ENCODE measurements around the gene GCGR.

Gene GCGR

DNA sequence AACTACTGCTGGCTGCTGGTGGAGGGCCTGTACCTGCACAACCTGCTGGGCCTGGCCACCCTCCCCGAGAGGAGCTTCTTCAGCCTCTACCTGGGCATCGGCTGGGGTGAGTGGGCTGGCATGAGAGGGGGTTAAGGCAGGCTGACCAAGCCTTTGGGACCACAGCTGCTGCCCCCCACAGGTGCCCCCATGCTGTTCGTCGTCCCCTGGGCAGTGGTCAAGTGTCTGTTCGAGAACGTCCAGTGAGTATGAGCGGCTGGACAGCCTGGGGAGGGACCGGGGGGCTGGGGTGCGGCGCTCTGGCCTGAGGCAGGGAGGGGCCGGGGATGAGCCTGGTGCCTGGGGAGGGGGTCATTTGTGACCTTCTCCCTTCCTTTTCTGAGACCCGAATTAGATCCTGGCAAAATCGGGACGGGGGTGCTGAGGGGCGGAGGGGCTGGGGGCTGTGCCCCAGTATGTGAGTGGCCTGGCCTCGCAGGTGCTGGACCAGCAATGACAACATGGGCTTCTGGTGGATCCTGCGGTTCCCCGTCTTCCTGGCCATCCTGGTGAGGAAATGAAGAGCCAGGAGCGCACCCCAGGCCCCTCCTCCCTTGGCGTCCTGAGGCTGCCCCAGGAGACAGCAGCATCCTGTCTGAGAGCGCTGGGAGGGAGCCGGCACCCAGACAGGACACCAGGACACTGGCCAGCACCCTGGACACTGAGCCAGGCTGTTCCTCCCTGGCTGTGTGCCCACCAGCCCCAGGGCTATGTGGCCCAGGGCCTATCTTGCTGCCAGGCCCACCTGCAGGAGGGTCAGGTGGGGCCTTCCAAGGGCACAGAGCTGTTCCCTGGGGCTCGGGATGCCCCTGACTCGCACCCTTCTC lies 8.0 kb downstream of the GCGR start:
- DNase-seq (ENCODE audit: low read depth, low spot score), result no peak

DNA sequence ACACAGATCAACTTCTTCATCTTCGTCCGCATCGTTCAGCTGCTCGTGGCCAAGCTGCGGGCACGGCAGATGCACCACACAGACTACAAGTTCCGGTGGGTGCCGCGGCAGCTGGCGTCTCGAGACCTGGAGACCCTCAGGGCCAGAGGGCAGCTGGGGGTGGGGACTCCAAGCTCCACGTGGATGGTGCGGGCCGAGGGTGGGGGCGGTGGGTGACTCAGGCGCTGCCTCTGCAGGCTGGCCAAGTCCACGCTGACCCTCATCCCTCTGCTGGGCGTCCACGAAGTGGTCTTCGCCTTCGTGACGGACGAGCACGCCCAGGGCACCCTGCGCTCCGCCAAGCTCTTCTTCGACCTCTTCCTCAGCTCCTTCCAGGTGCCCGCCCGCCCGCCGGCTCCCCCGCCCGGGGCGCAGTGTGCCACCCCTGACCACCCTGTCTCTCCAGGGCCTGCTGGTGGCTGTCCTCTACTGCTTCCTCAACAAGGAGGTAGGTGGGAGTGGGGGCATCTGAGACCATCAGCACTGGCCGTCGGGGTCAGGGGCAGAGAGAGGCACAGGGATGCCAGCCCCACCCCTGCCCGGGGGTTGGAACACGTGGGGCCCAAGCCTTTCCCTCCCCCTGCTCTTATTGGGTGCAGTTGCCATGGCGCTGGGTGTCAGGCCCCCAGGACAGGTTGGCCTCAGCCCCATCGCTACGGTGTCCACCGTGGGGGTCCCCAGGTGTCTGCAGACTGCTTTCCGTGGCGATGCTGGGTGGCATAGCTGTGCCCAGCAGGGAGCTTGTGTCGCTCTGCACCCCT lies 8.8 kb downstream of the GCGR start:
- DNase-seq (ENCODE audit: low read depth, low spot score), result no peak

DNA sequence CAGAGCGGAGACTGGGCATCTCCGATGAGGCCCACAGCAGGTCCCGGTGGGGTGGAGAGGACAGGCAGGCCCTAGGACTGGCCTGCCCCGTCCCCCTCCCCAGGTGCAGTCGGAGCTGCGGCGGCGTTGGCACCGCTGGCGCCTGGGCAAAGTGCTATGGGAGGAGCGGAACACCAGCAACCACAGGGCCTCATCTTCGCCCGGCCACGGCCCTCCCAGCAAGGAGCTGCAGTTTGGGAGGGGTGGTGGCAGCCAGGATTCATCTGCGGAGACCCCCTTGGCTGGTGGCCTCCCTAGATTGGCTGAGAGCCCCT lies 9.4 kb downstream of the GCGR start:
- DNase-seq (ENCODE audit: low read depth, low spot score), result no peak

GRCh38 chr17:81813861-81814683 lies 10.1 kb downstream of the GCGR start:
- DNase-seq (ENCODE audit: low read depth, low spot score), result no peak

GRCh38 chr17:81814748-81815645 lies 11.0 kb downstream of the GCGR start:
- DNase-seq (ENCODE audit: low read depth, low spot score), result peak; percentile 23

DNA sequence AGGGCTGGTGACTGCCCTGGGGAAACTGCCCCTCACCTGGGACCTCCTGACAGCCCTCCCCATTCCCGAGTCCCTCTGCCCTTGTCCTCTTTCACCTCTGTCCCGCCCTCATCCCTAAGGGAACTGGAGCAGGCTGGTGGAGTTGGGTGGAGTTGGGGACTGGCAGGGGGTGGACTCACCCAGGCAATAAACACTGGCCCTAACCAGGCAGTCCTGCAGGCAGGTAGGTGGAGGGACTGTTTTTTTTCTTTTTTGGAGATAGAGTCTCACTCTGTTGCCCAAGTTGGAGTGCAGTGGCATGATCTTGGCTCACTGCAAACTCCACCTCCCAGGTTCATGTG lies 11.7 kb downstream of the GCGR start:
- no peak for DNase-seq (ENCODE audit: low read depth, low spot score)

- DNase-seq (ENCODE audit: low read depth, low spot score), result no peak
Measured at GRCh38 chr17:81817758-81818147, 13.8 kb downstream of the GCGR start.

GRCh38 chr17:81819708-81820107 lies 15.8 kb downstream of the GCGR start:
- DNase-seq (ENCODE audit: low read depth, low spot score), result no peak

GRCh38 chr17:81821147-81821546 lies 17.2 kb downstream of the GCGR start:
- DNase-seq (ENCODE audit: low read depth, low spot score), result no peak

DNA sequence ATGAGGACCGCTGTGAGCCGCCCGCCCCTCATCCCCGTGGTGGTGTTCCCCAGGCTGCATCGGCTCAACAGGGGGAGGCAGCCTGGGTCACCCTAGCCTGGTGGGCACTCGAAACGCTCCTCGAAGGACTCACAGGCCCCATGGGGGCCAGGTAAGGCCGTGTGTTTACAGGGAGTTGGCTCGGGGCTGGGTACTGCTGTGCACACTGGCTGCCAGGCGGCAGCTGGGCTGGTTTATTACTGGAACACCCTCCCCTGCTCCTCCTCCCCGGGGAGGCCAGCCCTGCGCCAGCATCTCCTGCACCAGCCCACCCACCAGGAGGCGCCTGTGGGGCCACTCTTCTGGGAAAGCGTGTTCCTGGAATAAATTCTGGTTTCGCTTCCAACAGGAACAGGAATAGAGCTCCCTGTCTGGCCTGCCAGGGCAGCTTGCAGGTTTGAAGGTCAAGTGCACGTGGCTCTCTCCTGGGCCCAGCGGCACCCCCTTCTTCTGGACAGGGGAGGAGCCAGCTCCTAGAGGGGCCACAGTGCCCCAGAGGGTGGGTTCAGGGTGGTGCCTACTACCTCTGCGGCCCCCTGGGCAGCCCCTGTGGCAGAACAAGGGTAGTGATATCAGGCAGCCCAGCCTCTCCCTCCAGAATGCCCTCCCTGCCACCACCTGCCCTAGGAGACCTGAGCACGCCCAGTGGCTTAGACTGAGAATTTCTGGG lies 17.8 kb downstream of the GCGR start:
- DNase-seq (ENCODE audit: low read depth, low spot score), result peak; percentile 79

DNA sequence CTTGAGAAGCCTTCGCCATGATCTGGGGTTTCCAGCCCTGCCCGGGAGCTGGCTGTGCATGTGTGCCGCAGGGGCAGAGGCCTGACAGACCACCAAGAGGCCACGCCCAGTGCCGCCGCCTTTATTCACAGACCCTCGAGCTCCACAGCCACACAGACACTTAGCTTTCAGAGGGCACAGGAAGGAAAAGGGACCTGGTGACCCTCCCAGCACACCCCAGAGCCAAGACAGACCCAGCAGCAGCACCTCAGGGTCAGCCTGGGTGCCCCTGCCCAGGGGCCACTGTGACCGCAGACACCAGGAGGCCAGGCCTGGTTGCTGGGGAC lies 18.3 kb downstream of the GCGR start:
- no peak for DNase-seq (ENCODE audit: low read depth, low spot score)

DNA sequence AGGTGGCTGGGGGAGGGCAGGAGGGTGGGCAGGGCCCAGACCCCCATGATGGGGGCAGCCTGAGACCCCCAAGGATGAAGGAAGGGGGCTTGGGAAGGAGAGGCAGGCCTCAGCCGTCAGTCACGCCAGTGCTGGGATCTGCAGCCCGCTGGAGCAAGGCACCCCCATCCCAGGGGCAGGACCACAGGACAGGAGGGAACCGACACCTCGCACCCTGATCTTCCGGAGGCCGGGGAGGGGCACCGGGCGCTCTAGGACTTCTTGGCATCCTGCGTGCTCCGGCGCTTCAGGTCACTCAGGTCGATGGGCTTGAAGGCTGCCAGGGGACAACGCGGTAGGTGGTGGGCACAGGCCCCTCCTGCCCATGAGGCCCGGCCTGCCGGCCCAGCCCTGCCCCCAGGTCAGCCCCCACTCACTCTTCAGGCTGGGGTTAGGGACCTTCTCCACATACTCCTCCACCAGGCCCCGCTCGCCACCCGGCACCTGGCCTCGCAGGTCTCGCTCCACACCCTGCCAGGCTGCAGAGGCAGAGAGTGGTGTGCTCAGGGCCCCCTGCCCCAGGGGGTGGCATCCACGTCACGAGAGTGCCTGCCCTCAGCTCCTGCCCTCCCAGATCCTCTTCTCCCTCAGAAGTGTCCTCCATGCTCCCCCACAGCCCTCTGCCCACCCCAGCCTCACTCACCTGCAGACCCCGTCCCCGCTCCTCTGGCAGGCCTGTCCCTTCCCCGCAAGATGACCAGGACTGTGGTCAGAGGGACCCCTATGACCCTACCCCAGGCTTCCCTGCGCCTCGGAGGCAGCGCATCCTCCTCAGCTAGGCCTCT lies 19.3 kb downstream of the GCGR start:
- no peak for DNase-seq (ENCODE audit: low read depth, low spot score)

GRCh38 chr17:81823820-81824550 lies 20.0 kb downstream of the GCGR start:
- DNase-seq (ENCODE audit: low read depth, low spot score), result no peak

GRCh38 chr17:81824595-81824994 lies 20.6 kb downstream of the GCGR start:
- no peak for DNase-seq (ENCODE audit: low read depth, low spot score)

DNA sequence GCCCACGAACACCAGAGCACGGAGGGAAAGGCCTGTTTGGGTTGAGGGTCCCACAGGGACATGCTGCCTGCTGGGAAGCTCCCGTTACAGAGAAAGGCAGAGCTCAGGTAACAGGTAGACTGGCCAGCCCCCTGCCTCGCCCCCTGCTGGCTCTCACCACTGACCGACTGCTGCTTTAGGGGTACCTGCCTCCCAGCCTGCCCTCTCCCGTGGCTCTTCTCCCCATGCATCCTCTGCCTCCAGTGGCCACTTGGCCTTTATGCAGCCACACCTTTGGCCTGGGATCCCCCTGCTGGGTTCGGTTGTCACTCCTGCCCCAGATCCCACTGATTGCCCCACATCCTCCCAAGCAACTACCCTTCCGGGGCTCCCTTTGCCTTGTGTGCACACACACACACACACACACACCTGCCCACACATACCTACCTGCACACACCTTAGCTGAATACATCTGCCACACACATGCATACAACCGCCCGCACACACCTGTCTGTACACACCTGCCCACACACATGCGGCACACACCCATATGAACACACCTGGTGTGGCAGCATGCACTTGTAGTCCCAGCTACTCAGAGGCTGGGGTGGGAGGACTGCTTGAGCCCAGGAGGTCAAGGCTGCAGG lies 22.0 kb downstream of the GCGR start:
- peak; percentile 35 for DNase-seq (ENCODE audit: low read depth, low spot score)

- no peak for DNase-seq (ENCODE audit: low read depth, low spot score)
Measured at GRCh38 chr17:81828656-81829055, 24.7 kb downstream of the GCGR start.

GRCh38 chr17:81829858-81830257 lies 25.9 kb downstream of the GCGR start:
- DNase-seq (ENCODE audit: low read depth, low spot score), result no peak

DNA sequence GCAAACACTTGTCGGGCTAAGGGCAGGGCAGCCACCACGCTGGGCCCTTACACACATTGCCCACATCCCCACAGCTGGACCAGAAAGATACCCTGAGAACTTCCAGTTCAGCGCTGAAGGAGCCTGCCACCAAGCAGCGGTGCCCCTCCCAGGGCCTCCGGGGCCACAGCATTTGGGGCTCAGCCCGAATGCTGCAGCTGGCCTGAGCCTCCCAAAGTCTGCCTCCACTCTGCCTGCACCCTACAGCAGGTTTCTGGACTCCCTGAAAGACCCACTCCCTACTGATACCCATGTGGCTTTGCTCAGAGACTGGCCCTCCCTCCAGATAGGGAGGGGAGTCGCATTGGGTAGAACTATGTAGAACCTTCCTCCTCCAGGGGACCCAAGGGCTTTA lies 27.6 kb downstream of the GCGR start:
- DNase-seq (ENCODE audit: low read depth, low spot score), result no peak

Measured in ELF-1 (cell line).